HG02938 (cell line): ENCODE data around the gene PBX4.

ENCODE experiments used
- ATAC-seq: cut with Tn5 transposase; IDR thresholded peaks from one replicate; pipeline ENCODE4 v1.9.1; 2021; ENCODE audit warnings: mild to moderate bottlenecking, moderate library complexity; ENCODE audit not compliant: unreplicated experiment

Gene PBX4

GRCh38 chr19:19541616-19542015 is 76.9 kb downstream of the PBX4 start:
- no peak for ATAC-seq

GRCh38 chr19:19540715-19541515 is 77.6 kb downstream of the PBX4 start:
- no peak for ATAC-seq

GRCh38 chr19:19540064-19540714 is 78.3 kb downstream of the PBX4 start:
- ATAC-seq: no peak

GRCh38 chr19:19539698-19540063 is 78.8 kb downstream of the PBX4 start:
- no peak for ATAC-seq

- no peak for ATAC-seq
These were observed 79.7 kb downstream of the PBX4 start for GRCh38 chr19:19538785-19539166.

GRCh38 chr19:19538061-19538784 is 80.3 kb downstream of the PBX4 start, which contains the start of gene CILP2:
Gene CILP2 (plus strand): TSS chr19:19538265. CDS start chr19:19538350, 85 bp downstream.
- no peak for ATAC-seq

GRCh38 chr19:19537075-19538048 is 81.1 kb downstream of the PBX4 start:
- ATAC-seq: no peak

- ATAC-seq: no peak
These were observed 82.9 kb downstream of the PBX4 start for GRCh38 chr19:19535311-19536191.

- ATAC-seq: no peak
These were observed 83.8 kb downstream of the PBX4 start for GRCh38 chr19:19534556-19535265.

- no peak for ATAC-seq
These were observed 84.6 kb downstream of the PBX4 start for GRCh38 chr19:19533841-19534240.

GRCh38 chr19:19532806-19533701 is 85.4 kb downstream of the PBX4 start:
- no peak for ATAC-seq

GRCh38 chr19:19531951-19532805 is 86.3 kb downstream of the PBX4 start:
- ATAC-seq: no peak

- ATAC-seq: no peak
These were observed 87.6 kb downstream of the PBX4 start for GRCh38 chr19:19530889-19531288.

GRCh38 chr19:19530423-19530804 is 88.1 kb downstream of the PBX4 start:
- ATAC-seq: no peak

GRCh38 chr19:19529783-19530422 is 88.6 kb downstream of the PBX4 start:
- ATAC-seq: no peak

GRCh38 chr19:19528721-19529490 is 89.6 kb downstream of the PBX4 start, which contains the start of gene YJEFN3:
Gene YJEFN3 (plus strand): TSS chr19:19528911. CDS start chr19:19528933, 22 bp downstream.
- no peak for ATAC-seq
